ENCODE measurements around the gene CCDC51.

The CCDC51 gene

DNA sequence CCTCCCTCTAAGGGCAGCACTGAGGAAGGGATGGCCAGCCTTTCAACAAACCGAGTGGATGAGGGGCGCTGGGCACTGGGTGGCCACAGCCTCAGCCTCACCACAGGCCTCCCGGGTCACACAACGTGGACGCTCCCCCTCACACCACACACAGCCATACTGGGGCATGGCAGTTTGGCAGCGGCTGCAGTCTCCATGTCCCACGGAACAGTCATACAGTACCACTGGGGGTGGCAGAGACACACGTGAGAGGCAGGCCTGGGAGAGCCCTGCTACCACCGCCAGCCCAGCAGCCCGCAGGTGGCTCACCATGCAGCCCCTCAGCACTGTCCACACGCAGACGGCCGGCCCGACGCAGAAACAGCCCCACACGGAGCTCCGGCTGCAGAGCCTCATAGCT lies 21.8 kb downstream of the CCDC51 start:
- no peak for DNase-seq

GRCh38 chr3:48417529-48418108 lies 22.3 kb downstream of the CCDC51 start:
- no peak for DNase-seq

DNA sequence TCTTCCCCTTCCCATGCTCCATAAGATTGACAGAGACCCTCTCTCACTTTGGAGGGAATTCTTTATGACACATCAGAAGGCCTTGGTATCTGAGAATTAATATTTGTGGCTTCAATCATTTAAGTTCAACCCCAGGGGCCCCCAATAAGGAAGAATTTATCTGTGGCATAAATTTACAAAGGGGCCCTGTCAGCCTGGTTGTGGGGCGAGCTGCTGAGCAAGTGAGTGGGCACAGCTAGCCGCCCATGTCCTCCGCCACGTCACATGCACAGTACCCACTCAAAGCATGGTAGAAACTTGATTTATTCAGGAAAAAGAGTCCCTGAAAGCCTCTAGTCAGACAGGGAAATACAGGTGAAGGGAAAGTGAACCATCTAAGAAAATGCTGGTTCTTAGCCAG lies 23.4 kb downstream of the CCDC51 start:
- no peak for DNase-seq

GRCh38 chr3:48416091-48416505 lies 23.8 kb downstream of the CCDC51 start:
- DNase-seq: no peak

GRCh38 chr3:48415251-48415953 lies 24.5 kb downstream of the CCDC51 start:
- no peak for DNase-seq

- no peak for DNase-seq
Observed at GRCh38 chr3:48414376-48415250, 25.3 kb downstream of the CCDC51 start.

DNA sequence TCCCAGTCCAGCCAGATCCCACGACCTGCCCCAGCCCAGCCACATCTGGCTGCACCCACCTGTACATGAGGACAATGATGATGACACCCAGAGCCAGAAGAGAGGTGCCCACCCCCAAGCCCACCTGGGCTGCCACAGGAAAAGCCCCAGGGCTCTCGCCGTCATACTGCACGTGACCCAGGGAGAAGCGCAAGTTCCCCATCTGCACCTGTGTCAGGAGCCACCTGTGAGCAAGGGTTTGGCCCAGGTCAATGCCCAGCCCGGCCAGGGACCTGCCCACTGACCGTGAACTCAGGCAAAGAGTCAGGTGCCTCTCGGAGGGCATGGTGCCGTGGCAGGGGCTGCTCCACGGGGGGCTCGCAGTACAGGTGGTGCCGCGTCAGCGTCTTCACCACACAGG lies 26.3 kb downstream of the CCDC51 start:
- no peak for DNase-seq

- DNase-seq: no peak
Observed at GRCh38 chr3:48413086-48413485, 26.8 kb downstream of the CCDC51 start.

DNA sequence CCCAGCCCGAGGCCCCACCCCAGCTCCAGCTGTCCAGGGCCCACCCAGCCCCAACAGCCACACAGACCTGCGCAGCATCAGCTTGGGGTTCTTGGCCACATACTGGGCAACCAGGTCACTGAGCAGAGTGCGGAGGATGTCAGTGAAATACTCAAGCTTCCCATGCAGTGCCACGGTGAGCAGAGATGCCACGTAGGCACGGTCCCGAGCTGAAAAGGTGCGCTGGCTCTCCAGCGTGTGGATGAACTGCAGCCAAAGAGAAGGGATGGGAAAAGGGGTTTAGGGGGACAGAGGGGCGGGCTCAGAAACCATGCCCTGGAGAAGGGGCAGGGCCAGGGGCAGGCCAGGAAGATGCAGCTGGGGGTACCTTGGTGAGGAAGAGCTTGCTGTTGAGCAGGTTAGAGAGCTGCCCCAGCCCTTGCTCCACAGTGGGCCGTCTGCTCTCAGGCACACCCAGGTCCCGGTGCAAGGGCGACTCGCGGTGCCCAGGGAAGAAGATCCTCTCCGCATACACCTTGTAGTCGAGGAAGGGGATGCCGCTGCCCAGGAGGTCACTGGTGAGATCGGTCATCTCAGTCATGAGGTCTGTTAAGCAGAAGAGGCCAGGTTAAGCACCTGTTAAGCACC lies 27.4 kb downstream of the CCDC51 start:
- no peak for DNase-seq

- DNase-seq: no peak
Observed at GRCh38 chr3:48411606-48412374, 28.1 kb downstream of the CCDC51 start.

- DNase-seq: no peak
Observed at GRCh38 chr3:48411041-48411588, 28.8 kb downstream of the CCDC51 start.

GRCh38 chr3:48410205-48411040 lies 29.5 kb downstream of the CCDC51 start:
- no peak for DNase-seq

- no peak for DNase-seq
Observed at GRCh38 chr3:48409291-48410201, 30.4 kb downstream of the CCDC51 start.

DNA sequence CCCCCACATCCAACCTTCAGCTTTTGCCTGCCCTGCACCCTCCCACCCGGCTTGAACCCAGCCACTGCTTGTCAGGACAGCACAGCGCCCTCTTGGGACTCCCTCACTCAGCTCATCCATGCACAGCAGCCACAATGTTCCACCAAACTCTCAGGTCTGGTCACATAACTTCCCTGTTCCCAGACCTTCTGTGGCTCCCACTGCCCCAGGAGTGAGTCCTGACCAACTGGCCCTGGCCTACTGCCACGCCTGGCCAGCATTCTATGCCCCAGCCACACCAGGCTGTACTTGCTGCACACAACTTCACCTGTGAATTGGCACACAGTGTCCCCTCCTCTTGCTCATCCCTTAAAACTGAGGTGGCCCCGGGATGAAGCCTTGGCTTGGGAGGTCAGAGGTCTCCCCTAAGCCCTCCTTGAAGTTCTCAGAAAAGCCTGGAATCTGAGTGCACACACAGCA lies 31.1 kb downstream of the CCDC51 start:
- no peak for DNase-seq

DNA sequence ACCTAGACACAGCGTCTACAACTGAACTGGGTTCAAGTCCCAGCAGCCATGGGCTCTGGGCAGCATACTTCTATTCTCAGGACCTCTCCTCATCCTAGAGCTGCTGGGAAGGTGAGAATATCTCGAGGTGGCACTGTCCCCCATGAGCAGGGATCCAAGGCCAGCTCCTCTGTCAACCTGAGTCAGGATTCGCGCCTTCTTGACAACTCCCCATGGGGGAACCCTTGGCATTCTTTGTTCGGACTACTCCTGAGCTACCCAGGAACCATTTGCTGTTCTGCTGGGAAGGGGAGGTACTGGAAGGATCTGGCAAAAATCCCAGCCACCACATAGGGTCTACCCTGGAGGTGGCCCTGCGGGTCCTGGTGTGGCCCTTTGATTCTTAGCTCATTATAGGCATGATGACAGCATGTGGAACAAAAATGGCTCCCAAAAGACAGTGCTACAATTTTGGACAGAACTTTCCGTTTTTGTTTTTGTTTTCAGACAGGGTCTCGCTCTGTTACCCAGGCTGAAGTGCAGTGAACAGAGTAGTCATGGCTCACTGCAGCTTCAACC lies 32.3 kb downstream of the CCDC51 start:
- DNase-seq: no peak

DNA sequence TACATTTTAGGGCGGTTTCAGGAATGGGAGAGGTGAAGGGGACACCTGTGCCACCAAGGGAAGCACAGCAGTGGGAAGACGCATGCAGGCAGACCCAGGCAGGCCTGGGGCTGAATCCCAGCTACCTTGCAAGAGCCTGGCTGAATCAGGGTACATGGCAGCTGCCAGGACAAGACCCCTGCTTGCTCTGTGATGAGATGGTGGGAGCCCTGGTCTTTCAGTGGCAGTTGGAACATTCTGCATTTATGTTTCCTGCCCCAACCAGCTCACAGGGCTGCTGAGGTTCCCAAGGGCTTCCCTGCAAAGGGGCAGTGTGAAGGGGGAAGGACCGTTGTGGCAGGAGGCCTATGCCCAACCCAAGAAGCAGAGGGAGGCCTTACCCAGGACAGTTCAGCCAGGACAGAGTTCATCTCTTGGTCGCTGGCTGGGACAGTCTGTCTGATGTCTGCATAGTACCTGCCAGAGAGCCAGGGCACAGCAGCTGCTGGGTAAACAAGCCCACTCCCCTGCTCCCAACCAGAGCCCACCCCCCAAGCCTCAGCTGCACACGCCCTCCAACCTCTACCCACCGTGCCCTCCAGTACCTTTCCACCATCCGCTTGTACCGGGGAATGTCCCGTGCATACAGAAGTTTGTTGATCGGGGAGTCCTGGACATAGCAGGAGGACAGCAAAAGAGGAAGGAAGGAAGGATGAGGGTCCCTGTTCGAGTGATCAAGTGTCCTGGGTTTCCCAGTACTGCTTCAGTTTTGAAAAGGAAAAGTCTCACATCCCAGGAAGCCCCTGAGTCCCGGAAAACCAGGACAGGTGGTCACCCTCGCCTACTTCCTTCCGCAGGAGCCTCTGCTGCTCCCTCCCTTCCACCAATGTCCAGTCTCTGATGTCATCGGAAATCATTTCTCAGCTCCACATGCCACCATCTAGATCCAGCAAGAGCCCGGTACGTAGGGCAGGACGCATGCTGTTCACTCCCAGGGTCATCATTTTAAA lies 33.2 kb downstream of the CCDC51 start:
- DNase-seq: no peak

DNA sequence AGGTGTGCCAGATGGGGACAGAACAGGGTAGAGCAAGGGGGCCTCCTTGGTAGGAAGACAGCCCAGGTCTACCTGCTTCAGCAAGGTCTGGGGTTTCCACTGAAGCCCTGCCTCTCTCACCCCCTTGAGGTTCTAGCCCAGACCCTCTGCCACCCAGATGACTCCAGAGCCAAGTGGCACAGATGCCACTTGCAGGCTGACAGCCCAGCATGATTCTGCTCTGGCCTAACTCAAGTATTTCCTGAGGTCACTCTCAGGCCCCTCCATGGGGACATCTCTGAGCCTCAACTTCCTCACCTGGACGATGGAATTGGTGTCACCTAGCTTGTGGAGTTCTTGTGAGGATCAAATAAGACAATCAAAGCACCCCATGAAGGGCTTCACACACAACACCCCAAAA lies 33.9 kb downstream of the CCDC51 start:
- DNase-seq: no peak

- DNase-seq: no peak
Observed at GRCh38 chr3:48405343-48405881, 34.5 kb downstream of the CCDC51 start.
